Measurements from ENCODE around the gene MYH7B.

Gene MYH7B

GRCh38 chr20:34997774-34998173 is 42.1 kb downstream of the MYH7B start:
- no peak overlapping the region for H3K4me3 ChIP-seq (ENCODE audit: low read depth, low read length)
- no peak for DNase-seq (ENCODE audit: low read depth, low spot score)
- in situ Hi-C loops (cut with HindIII; ENCODE audit: low sequenced_read_pairs) = no loop called here
- TF ChIP-seq, protein P1, sequence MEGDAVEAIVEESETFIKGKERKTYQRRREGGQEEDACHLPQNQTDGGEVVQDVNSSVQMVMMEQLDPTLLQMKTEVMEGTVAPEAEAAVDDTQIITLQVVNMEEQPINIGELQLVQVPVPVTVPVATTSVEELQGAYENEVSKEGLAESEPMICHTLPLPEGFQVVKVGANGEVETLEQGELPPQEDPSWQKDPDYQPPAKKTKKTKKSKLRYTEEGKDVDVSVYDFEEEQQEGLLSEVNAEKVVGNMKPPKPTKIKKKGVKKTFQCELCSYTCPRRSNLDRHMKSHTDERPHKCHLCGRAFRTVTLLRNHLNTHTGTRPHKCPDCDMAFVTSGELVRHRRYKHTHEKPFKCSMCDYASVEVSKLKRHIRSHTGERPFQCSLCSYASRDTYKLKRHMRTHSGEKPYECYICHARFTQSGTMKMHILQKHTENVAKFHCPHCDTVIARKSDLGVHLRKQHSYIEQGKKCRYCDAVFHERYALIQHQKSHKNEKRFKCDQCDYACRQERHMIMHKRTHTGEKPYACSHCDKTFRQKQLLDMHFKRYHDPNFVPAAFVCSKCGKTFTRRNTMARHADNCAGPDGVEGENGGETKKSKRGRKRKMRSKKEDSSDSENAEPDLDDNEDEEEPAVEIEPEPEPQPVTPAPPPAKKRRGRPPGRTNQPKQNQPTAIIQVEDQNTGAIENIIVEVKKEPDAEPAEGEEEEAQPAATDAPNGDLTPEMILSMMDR (IDR thresholded peaks at IDR 0.05; ENCODE audit: low read depth, low read length) = no peak

DNA sequence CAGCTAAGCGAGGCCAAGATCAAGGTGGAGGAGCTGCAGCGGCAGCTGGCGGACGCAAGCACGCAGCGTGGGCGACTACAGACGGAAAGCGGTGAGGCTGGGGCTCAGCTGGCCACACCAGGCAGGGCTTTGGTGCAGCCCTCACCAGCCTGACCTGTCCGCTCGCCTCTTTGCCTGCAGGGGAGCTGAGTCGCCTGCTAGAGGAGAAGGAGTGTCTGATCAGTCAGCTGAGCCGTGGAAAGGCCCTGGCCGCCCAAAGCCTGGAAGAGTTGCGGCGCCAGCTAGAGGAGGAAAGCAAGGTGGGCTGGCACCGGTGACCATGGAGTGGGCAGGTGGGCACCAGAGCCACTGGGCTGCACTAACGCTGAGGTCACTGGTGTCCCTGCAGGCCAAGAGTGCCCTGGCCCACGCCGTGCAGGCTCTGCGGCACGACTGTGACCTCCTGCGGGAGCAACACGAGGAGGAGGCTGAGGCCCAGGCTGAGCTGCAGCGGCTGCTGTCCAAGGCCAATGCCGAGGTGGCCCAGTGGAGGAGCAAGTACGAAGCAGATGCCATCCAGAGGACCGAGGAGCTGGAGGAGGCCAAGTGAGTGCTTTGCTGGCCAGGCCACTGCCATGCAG is 42.8 kb downstream of the MYH7B start:
- TF ChIP-seq, protein P1 (IDR thresholded peaks at IDR 0.05; ENCODE audit: low read depth, low read length) = no peak
- in situ Hi-C loops (cut with HindIII; ENCODE audit: low sequenced_read_pairs) = no loop called here

DNA sequence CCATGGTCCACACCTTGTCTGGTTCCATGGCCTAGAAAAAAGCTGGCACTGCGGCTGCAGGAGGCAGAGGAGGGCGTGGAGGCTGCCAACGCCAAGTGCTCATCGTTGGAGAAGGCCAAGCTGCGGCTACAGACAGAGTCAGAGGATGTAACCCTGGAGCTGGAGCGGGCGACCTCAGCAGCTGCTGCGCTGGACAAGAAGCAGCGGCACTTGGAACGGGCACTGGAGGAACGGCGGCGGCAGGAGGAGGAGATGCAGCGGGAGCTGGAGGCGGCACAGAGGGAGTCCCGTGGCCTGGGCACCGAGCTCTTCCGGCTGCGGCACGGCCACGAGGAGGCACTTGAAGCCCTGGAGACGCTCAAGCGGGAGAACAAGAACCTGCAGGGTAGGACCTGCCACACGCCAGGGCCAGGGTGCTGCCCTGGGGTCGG is 43.4 kb downstream of the MYH7B start:
- DNase-seq (ENCODE audit: low read depth, low spot score) = no peak
- TF ChIP-seq, protein P1 (IDR thresholded peaks at IDR 0.05; ENCODE audit: low read depth, low read length) = no peak
- in situ Hi-C loops (cut with HindIII; ENCODE audit: low sequenced_read_pairs) = no loop called here
- no peak overlapping the region for H3K4me3 ChIP-seq (ENCODE audit: low read depth, low read length)

More for the DNA sequence above, 42.8 kb downstream of the MYH7B start:
- H3K4me3 ChIP-seq (ENCODE audit: low read depth, low read length) = no peak overlapping the region
- no peak for DNase-seq (ENCODE audit: low read depth, low spot score)

- in situ Hi-C loops (cut with HindIII; ENCODE audit: low sequenced_read_pairs) = no loop called here
- no peak for DNase-seq (ENCODE audit: low read depth, low spot score)
- no peak overlapping the region for H3K4me3 ChIP-seq (ENCODE audit: low read depth, low read length)
- TF ChIP-seq, protein P1 (IDR thresholded peaks at IDR 0.05; ENCODE audit: low read depth, low read length) = no peak
Measured at GRCh38 chr20:34999782-35000181, 44.1 kb downstream of the MYH7B start.

DNA sequence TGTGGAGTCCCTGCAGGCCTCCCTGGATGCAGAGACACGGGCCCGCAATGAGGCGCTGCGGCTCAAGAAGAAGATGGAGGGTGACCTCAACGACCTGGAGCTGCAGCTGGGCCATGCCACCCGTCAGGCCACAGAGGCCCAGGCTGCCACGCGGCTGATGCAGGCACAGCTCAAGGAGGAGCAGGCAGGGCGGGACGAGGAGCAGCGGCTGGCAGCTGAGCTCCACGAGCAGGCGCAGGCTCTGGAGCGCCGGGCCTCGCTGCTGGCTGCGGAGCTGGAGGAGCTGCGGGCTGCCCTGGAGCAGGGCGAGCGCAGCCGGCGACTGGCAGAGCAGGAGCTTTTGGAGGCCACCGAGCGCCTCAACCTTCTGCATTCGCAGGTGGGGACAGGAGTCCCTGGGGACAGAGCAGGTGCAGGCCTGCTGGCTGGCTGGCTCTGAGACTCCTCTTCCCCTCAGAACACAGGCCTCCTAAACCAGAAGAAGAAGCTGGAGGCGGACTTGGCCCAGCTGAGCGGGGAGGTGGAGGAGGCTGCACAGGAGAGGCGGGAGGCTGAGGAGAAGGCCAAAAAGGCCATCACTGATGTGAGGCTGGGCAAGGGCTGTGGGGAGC is 44.7 kb downstream of the MYH7B start:
- TF ChIP-seq, protein P1 (IDR thresholded peaks at IDR 0.05; ENCODE audit: low read depth, low read length) = no peak
- no peak overlapping the region for H3K4me3 ChIP-seq (ENCODE audit: low read depth, low read length)
- in situ Hi-C loops (cut with HindIII; ENCODE audit: low sequenced_read_pairs) = no loop called here
- no peak for DNase-seq (ENCODE audit: low read depth, low spot score)

DNA sequence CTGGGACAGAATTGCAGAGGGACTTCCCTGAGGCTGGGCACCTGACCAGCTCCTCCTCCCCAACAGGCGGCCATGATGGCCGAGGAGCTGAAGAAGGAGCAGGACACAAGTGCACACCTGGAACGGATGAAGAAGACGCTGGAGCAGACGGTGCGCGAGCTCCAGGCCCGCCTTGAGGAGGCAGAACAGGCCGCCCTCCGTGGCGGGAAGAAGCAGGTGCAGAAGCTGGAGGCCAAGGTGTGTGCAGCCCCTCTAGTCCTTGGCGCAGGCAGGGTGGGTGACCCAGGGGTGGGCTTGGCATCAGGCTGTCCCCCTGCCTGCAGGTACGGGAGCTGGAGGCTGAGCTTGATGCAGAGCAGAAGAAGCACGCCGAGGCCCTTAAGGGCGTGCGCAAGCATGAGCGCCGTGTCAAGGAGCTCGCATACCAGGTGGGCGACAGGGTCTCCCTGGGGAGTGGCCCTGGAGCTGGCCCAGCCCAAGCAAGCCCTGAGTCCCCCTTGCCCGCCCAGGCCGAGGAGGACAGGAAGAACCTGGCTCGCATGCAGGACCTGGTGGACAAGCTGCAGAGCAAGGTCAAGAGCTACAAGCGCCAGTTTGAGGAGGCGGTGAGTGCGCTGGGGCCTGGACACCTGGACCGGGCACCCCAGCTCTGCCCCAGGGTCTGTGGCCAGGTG is 45.4 kb downstream of the MYH7B start:
- H3K4me3 ChIP-seq (ENCODE audit: low read depth, low read length) = no peak overlapping the region
- TF ChIP-seq, protein P1 (IDR thresholded peaks at IDR 0.05; ENCODE audit: low read depth, low read length) = no peak
- in situ Hi-C loops (cut with HindIII; ENCODE audit: low sequenced_read_pairs) = no loop called here
- DNase-seq (ENCODE audit: low read depth, low spot score) = no peak
